Adrenal gland (tissue), 12 donors: ENCODE measurements around the gene REG1A. TPM values are rescaled to one million over a fixed set of nuclear protein-coding genes. Genes with fewer than 3 reads are reported as not detected.

Source experiments
- DNase-seq, 7 donors: peaks; one replicate each; pipeline ENCODE4 v3.0.0-alpha.2; 2019 to 2020
- H3K27ac ChIP-seq, 5 donors: fragments of 200-600 bp; sonication (generic) in 4 of 5; 1 replicate in 3 of 5; 2 replicates in 2 of 5; pipeline versions ENCODE4 v1.5.1 to v1.8.0; 2016 to 2020; ENCODE audit warnings: mild to moderate bottlenecking in 1 of 5
- H3K27me3 ChIP-seq: fragments of 200-600 bp; 2 replicates; pipeline ENCODE4 v1.8.0; 2021
- H3K36me3 ChIP-seq, 2 donors: fragments of 200-600 bp; replicated peaks in 1 of 2; 1 replicate in 1 of 2; 2 replicates in 1 of 2; pipeline versions ENCODE4 v1.5.1 to v1.8.0; 2018 to 2022
- H3K4me1 ChIP-seq, 2 donors: fragments of 200-600 bp; replicated peaks in 1 of 2; 1 replicate in 1 of 2; 2 replicates in 1 of 2; pipeline versions ENCODE4 v1.5.1 to v1.8.0; 2018 to 2021
- H3K4me3 ChIP-seq, 4 donors: fragments of 200-600 bp; sonication (generic) in 3 of 4; one replicate each; pipeline ENCODE4 v1.5.1; 2016 to 2018
- H3K9me3 ChIP-seq, 3 donors: fragments of 200-600 bp; sonication (generic) in 1 of 3; replicated peaks in 1 of 3; 1 replicate in 2 of 3; 2 replicates in 1 of 3; pipeline versions ENCODE4 v1.5.1 to v1.8.0; 2016 to 2021
- CTCF ChIP-seq, 6 experiments: fragments of 450-650 bp in 4 of 6; fragments of 200-600 bp in 2 of 6; sonication (generic) in 1 of 6; IDR thresholded peaks; 1 replicate in 5 of 6; 2 replicates in 1 of 6; pipeline versions ENCODE4 v1.5.1 to v1.8.0; 2016 to 2021; ENCODE audit warnings: antibody characterized with exemption in 6 of 6, mild to moderate bottlenecking in 2 of 6, moderate library complexity in 1 of 6
- POLR2A ChIP-seq, 2 donors: fragments of 450-650 bp; IDR thresholded peaks; one replicate each; pipeline ENCODE4 v1.6.1; 2017; ENCODE audit warnings: antibody characterized with exemption in 2 of 2, mild to moderate bottlenecking in 2 of 2, moderate library complexity in 1 of 2
- WGBS, 4 donors: extraction: QIAGEN DNeasy Blood & Tissue Kit in 2 of 4; methylation state at CpG; one replicate each; pipeline versions ENCODE4 v1.1.5 to v1.1.7; 2013 to 2017; 5-methylcytosine and 5-hydroxymethylcytosine counted together
- intact Hi-C, 2 donors: fragments of 100-400 bp; cut with DNase I; formaldehyde crosslinking; loops; one replicate each; pipeline versions ENCODE4 v1.14.1 to v1.15.0; 2022 to 2023
- polyA plus RNA-seq, 3 donors: library from polyadenylated mRNA; stranded (reverse); fragments of 200-250 nt in 2 of 3; fragments of 350-450 nt in 1 of 3; fragmentation: Illumina TruSeq in 1 of 3; extraction: RNeasy Lipid Tissue Mini Kit (QIAGEN cat#74804) in 1 of 3; gene quantifications; one replicate each; pipeline ENCODE4 v1.2.3, GENCODE V29; 2013 to 2014
- total RNA-seq, 9 donors: library from RNA; depleted of rRNA in 4 of 9; stranded (reverse); fragments of >200 nt in 4 of 9; fragments of 120-200 nt in 1 of 9; fragmentation: NEBNext Ultra II Directional in 1 of 9; extraction: Animal tissue kit (Norgen Biotek cat#: 25700) in 1 of 9; gene quantifications; one replicate each; pipeline versions ENCODE4 v1.1.0 to v1.2.4, GENCODE V29; 2013 to 2023
- donor health status: healthy with polysubstance abuse.
- donor health status: Bipolar disorder and iron deficiency.
- donor health status: DM: yes; HTN: yes; CAD: no.
- donor health status: DM: no; HTN: no; CAD: no.
- donor health status: DM: no; HTN: no; CAD: no.
- donor health status: DM: yes; HTN: yes; CAD: no.

The REG1A gene
- total and polyA plus RNA-seq, 12 donors, result 0.42 to 19.5 (median 8.0) TPM; not detected in 7

- Histone ChIP-seq H3K4me1 (no peaks in the 10 kb centered on the region), H3K27me3 (no peaks in the 10 kb centered on the region), H3K4me3 (no peak overlapping the region), H3K9me3 (no peaks in the 10 kb centered on the region), H3K27ac (no peak overlapping the region), H3K36me3 (no peaks in the 10 kb centered on the region)
- TF ChIP-seq POLR2A (IDR thresholded peaks at IDR 0.05), result no peak
- no peak for TF ChIP-seq CTCF (IDR thresholded peaks at IDR 0.05)
- 57 to 74% (median 65%) methylated on average over 3 of the region's 3 CpGs for WGBS, 4 donors
- intact Hi-C loops, result no loop called here
- DNase-seq, result no peak
Measured at GRCh38 chr2:79114797-79115494, 5.3 kb upstream of the REG1A start.

GRCh38 chr2:79116997-79117928, 3.0 kb upstream of the REG1A start:
- H3K4me3 ChIP-seq, result no peak overlapping the region
- no peaks in the 10 kb centered on the region for H3K4me1 ChIP-seq
- no peaks in the 10 kb centered on the region for H3K27me3 ChIP-seq
- intact Hi-C loops, result no loop called here
- H3K9me3 ChIP-seq, result no peaks in the 10 kb centered on the region
- no peaks in the 10 kb centered on the region for H3K36me3 ChIP-seq
- no peak for DNase-seq
- TF ChIP-seq POLR2A (IDR thresholded peaks at IDR 0.05) (no peak), CTCF (IDR thresholded peaks at IDR 0.05) (no peak)
- WGBS, 4 donors, result 22 to 41% (median 27%) methylated on average over 2 of the region's 2 CpGs
- H3K27ac ChIP-seq, result no peak overlapping the region

DNA sequence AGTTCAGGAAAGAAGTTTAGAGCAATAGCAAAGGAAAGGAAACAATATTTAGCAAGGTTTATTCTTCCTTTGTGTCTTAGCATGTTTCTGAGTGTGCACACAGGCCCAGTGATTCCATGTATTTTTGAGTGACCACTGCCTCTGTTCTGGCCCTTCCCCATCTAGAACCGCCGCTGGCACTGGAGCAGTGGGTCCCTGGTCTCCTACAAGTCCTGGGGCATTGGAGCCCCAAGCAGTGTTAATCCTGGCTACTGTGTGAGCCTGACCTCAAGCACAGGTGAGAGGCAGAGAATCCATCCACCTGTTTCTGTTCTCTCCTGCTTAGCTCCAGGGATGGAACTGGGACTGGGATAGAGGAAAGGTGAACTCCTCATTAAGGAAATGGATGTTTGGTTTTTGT, 2.4 kb downstream of the REG1A start:
- no peak overlapping the region for H3K27ac ChIP-seq
- TF ChIP-seq POLR2A (IDR thresholded peaks at IDR 0.05), result no peak
- no peak for TF ChIP-seq CTCF (IDR thresholded peaks at IDR 0.05)
- WGBS, 4 donors, result 88 to 96% (median 92%) methylated on average over 2 of the region's 2 CpGs
- no peaks in the 10 kb centered on the region for H3K27me3 ChIP-seq
- intact Hi-C loops, result no loop called here
- no peaks in the 10 kb centered on the region for H3K4me1 ChIP-seq
- H3K36me3 ChIP-seq, result no peaks in the 10 kb centered on the region
- H3K9me3 ChIP-seq, result no peaks in the 10 kb centered on the region
- H3K4me3 ChIP-seq, result no peak overlapping the region
- DNase-seq, result no peak

DNA sequence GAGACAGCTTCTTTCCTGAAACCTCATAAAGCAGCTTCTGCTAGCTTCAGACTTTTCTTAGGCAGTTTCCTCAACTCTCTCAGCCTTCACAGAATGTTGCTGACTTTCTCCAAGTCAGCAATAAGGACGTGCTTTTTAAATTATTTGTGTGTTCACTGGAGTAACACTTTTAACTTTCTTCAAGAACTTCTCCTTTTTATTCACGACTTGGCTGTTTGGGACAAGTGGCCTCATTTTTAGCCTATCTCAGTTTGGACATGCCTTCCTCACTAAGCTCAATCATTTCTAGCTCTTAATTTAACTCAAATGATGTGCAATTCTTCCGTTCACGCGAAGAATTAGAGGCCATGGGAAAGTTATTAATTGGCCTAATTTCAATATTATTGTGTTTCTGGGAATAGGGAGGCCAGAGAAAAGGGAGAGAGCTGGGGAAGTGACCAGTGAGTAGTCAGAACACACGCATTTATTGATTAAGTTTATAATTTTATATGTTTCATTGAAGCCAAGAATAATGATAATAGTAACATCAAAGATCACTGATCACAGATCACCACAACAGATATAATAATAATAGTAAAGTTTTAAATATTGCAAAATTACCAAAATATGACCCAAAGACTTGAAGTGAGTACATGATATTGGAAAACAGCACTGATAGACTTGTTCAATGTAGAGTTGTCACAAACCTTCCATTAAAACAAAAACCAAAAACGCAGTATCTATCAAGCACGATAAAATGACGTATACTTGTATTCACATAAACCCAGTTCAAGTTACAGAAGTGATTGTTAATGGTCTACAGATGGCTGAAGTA, 4.8 kb downstream of the REG1A start:
- no peaks in the 10 kb centered on the region for H3K9me3 ChIP-seq
- H3K36me3 ChIP-seq, result no peaks in the 10 kb centered on the region
- no peak overlapping the region for H3K4me3 ChIP-seq
- H3K27ac ChIP-seq, result no peak overlapping the region
- TF ChIP-seq POLR2A (IDR thresholded peaks at IDR 0.05) (no peak), CTCF (IDR thresholded peaks at IDR 0.05) (no peak)
- H3K4me1 ChIP-seq, result no peaks in the 10 kb centered on the region
- intact Hi-C loops, result no loop called here
- H3K27me3 ChIP-seq, result no peaks in the 10 kb centered on the region
- DNase-seq, result no peak
- WGBS, 4 donors, result 64 to 80% (median 71%) methylated on average over 9 of the region's 9 CpGs
